H7 (cell line): ENCODE data around the gene SUGCT. TPM values are rescaled to one million over a fixed set of nuclear protein-coding genes. Genes with fewer than 3 reads are reported as not detected.

Experiments
- DNase-seq: peaks from one replicate; pipeline ENCODE4 v3.0.0; 2012
- H3K27me3 ChIP-seq: 2 replicates; pipeline ENCODE4 v1.6.0; 2011; ENCODE audit warnings: mild to moderate bottlenecking, low read length; ENCODE audit not compliant: control insufficient read depth, insufficient read depth
- H3K36me3 ChIP-seq: replicated peaks from 2 replicates; pipeline ENCODE4 v1.5.1; 2011; ENCODE audit warnings: low read length; ENCODE audit not compliant: control insufficient read depth, insufficient read depth
- H3K4me3 ChIP-seq: 2 replicates; pipeline ENCODE4 v1.5.1; 2011; ENCODE audit warnings: low read depth, mild to moderate bottlenecking, control low read depth, low read length, moderate library complexity; ENCODE audit not compliant: insufficient read depth
- total RNA-seq: library from RNA; depleted of rRNA; stranded (reverse); fragments of >200 nt; shearing (Covaris generic); gene quantifications from 2 replicates; pipeline ENCODE4 v1.2.3, GENCODE V29; 2014

The SUGCT gene
- total RNA-seq, 1 experiment from 2014 or later = 4.3 TPM

GRCh38 chr7:40879941-40880543 is 745.2 kb downstream of the SUGCT start:
- H3K4me3 ChIP-seq = no peak overlapping the region
- no peaks in the 10 kb centered on the region for H3K27me3 ChIP-seq
- no peaks in the 10 kb centered on the region for H3K36me3 ChIP-seq
- no peak for DNase-seq

GRCh38 chr7:40880581-40880980 is 745.8 kb downstream of the SUGCT start:
- no peaks in the 10 kb centered on the region for H3K27me3 ChIP-seq
- no peak overlapping the region for H3K4me3 ChIP-seq
- no peak for DNase-seq
- H3K36me3 ChIP-seq = no peaks in the 10 kb centered on the region

- Histone ChIP-seq H3K36me3 (no peaks in the 10 kb centered on the region), H3K4me3 (no peak overlapping the region), H3K27me3 (no peaks in the 10 kb centered on the region)
- DNase-seq = no peak
These were observed 746.7 kb downstream of the SUGCT start for GRCh38 chr7:40881405-40881926.

- Histone ChIP-seq H3K36me3 (no peaks in the 10 kb centered on the region), H3K4me3 (no peak overlapping the region), H3K27me3 (no peaks in the 10 kb centered on the region)
- DNase-seq = no peak
These were observed 747.4 kb downstream of the SUGCT start for GRCh38 chr7:40882071-40882658.

GRCh38 chr7:40883826-40884225 is 749.0 kb downstream of the SUGCT start:
- no peak for DNase-seq
- Histone ChIP-seq H3K27me3 (no peaks in the 10 kb centered on the region), H3K4me3 (no peak overlapping the region), H3K36me3 (no peaks in the 10 kb centered on the region)

GRCh38 chr7:40884241-40884640 is 749.4 kb downstream of the SUGCT start:
- no peaks in the 10 kb centered on the region for H3K36me3 ChIP-seq
- no peaks in the 10 kb centered on the region for H3K27me3 ChIP-seq
- H3K4me3 ChIP-seq = no peak overlapping the region
- no peak for DNase-seq

- H3K4me3 ChIP-seq = no peak overlapping the region
- H3K36me3 ChIP-seq = no peaks in the 10 kb centered on the region
- no peak for DNase-seq
- no peaks in the 10 kb centered on the region for H3K27me3 ChIP-seq
These were observed 750.7 kb downstream of the SUGCT start for GRCh38 chr7:40885503-40885902.

- Histone ChIP-seq H3K36me3 (no peaks in the 10 kb centered on the region), H3K4me3 (no peak overlapping the region), H3K27me3 (no peaks in the 10 kb centered on the region)
- no peak for DNase-seq
These were observed 752.3 kb downstream of the SUGCT start for GRCh38 chr7:40887099-40887498.

- Histone ChIP-seq H3K4me3 (no peak overlapping the region), H3K36me3 (no peaks in the 10 kb centered on the region)
- DNase-seq = no peak
These were observed 753.7 kb downstream of the SUGCT start for GRCh38 chr7:40888499-40888898.

GRCh38 chr7:40889099-40889498 is 754.3 kb downstream of the SUGCT start:
- H3K27me3 ChIP-seq = no peaks in the 10 kb centered on the region
- DNase-seq = no peak
- H3K4me3 ChIP-seq = no peak overlapping the region
- H3K36me3 ChIP-seq = no peaks in the 10 kb centered on the region

More at GRCh38 chr7:40888499-40888898, 753.7 kb downstream of the SUGCT start:
- H3K27me3 ChIP-seq = no peaks in the 10 kb centered on the region

GRCh38 chr7:40889539-40889938 is 754.7 kb downstream of the SUGCT start:
- H3K27me3 ChIP-seq = no peaks in the 10 kb centered on the region
- H3K4me3 ChIP-seq = no peak overlapping the region
- no peak for DNase-seq
- no peaks in the 10 kb centered on the region for H3K36me3 ChIP-seq

- H3K27me3 ChIP-seq = no peaks in the 10 kb centered on the region
- DNase-seq = no peak
- H3K4me3 ChIP-seq = no peak overlapping the region
These were observed 755.4 kb downstream of the SUGCT start for GRCh38 chr7:40890088-40890692.

GRCh38 chr7:40891232-40891631 is 756.4 kb downstream of the SUGCT start:
- Histone ChIP-seq H3K27me3 (no peaks in the 10 kb centered on the region), H3K4me3 (no peak overlapping the region), H3K36me3 (no peaks in the 10 kb centered on the region)
- DNase-seq = no peak

More at GRCh38 chr7:40890088-40890692, 755.4 kb downstream of the SUGCT start:
- no peaks in the 10 kb centered on the region for H3K36me3 ChIP-seq

- DNase-seq = no peak
- Histone ChIP-seq H3K36me3 (no peaks in the 10 kb centered on the region), H3K4me3 (no peak overlapping the region), H3K27me3 (no peaks in the 10 kb centered on the region)
These were observed 764.3 kb downstream of the SUGCT start for GRCh38 chr7:40899151-40899550.
